Kidney (tissue), 14 donors: ENCODE data around the gene TRAF1. TPM values are rescaled to one million over a fixed set of nuclear protein-coding genes. Genes with fewer than 3 reads are reported as not detected.
A peak's percentile ranks its signal among the peaks of the same experiment; 100 is the strongest.

Experiments
- DNase-seq, 5 donors: peaks; one replicate each; pipeline ENCODE4 v3.0.0-alpha.2; 2013 to 2020
- FAIRE-seq: peaks from 2 replicates; lab custom pipeline; 2012; peaks lifted over from hg19 to GRCh38; lab: Jason Lieb, UNC
- H3K27ac ChIP-seq, 2 donors: one replicate each; pipeline ENCODE4 v1.7.0; 2013; ENCODE audit warnings: low read depth in 2 of 2, low read length in 2 of 2, inconsistent platforms in 1 of 2
- H3K27me3 ChIP-seq: one replicate; pipeline ENCODE4 v1.7.1; 2013; ENCODE audit warnings: low read length, inconsistent platforms; ENCODE audit not compliant: control insufficient read depth, insufficient read depth
- H3K36me3 ChIP-seq, 3 donors: one replicate each; pipeline versions ENCODE4 v1.7.0 to v1.7.1; 2013; ENCODE audit warnings: low read length in 3 of 3, control low read depth in 1 of 3, inconsistent platforms in 1 of 3; ENCODE audit not compliant: insufficient read depth in 3 of 3, control insufficient read depth in 2 of 3
- H3K4me1 ChIP-seq, 3 donors: one replicate each; pipeline versions ENCODE4 v1.7.0 to v1.7.1; 2013; ENCODE audit warnings: low read length in 3 of 3, inconsistent platforms in 1 of 3, low read depth in 1 of 3; ENCODE audit not compliant: control insufficient read depth in 2 of 3, insufficient read depth in 2 of 3
- H3K4me3 ChIP-seq, 3 donors: one replicate each; pipeline versions ENCODE4 v1.7.0 to v1.8.1; 2013; ENCODE audit warnings: low read length in 3 of 3, control low read depth in 1 of 3, inconsistent platforms in 1 of 3
- H3K9ac ChIP-seq, 3 donors: one replicate each; pipeline versions ENCODE4 v1.7.0 to v1.7.1; 2013; ENCODE audit warnings: low read length in 3 of 3, control low read depth in 1 of 3, inconsistent platforms in 1 of 3
- H3K9me3 ChIP-seq, 3 donors: one replicate each; pipeline versions ENCODE4 v1.7.0 to v1.7.1; 2013; ENCODE audit warnings: low read length in 3 of 3, control low read depth in 1 of 3, inconsistent platforms in 1 of 3; ENCODE audit not compliant: control insufficient read depth in 2 of 3, insufficient read depth in 1 of 3
- CTCF ChIP-seq: IDR thresholded peaks from 3 replicates; pipeline ENCODE4 v1.5.1; 2012; ENCODE audit warnings: mild to moderate bottlenecking, moderate library complexity, borderline replicate concordance; ENCODE audit not compliant: insufficient read depth; ENCODE audit errors: extremely low read depth
- intact Hi-C: fragments of 100-400 bp; cut with DNase I; formaldehyde crosslinking; loops from one replicate; pipeline ENCODE4 v1.11.1; 2022
- polyA plus RNA-seq: library from polyadenylated mRNA; stranded (reverse); fragments of 350-450 nt; fragmentation: Illumina TruSeq; extraction: RNeasy Lipid Tissue Mini Kit (QIAGEN cat#74804); gene quantifications from one replicate; pipeline ENCODE4 v1.2.3, GENCODE V29; 2014; ENCODE audit warnings: low read depth, low replicate concordance; ENCODE audit not compliant: insufficient read depth
- total RNA-seq: library from RNA; stranded (reverse); fragmentation: NEBNext Ultra II Directional; extraction: Animal tissue kit (Norgen Biotek cat#: 25700); gene quantifications from one replicate; pipeline ENCODE4 v1.2.1, GENCODE V29; 2021
- donor health status: control.
- donor health status: control.
- donor health status: control.
- donor health status: control.
- donor health status: control.
- donor health status: DM: yes; HTN: yes; CAD: no.
- donor health status: Normal renal cell carcinoma (clear cell type).

Gene TRAF1
- total and polyA plus RNA-seq, 2 donors from 2014 or later = 3.1 to 10.9 TPM

GRCh38 chr9:120937596-120937995, 11.0 kb upstream of the TRAF1 start:
- Histone ChIP-seq H3K9ac (no peak overlapping the region), H3K27ac (no peak overlapping the region), H3K27me3 (no peaks in the 10 kb centered on the region), H3K36me3 (no peaks in the 10 kb centered on the region), H3K9me3 (no peaks in the 10 kb centered on the region), H3K4me1 (peaks cover under 1 to 27% (median 10%) of the 10 kb centered on the region in 3 donors), H3K4me3 (no peak overlapping the region)
- DNase-seq (no peak), FAIRE-seq (no peak)
- intact Hi-C loops = no loop called here
- TF ChIP-seq CTCF = no peak

DNA sequence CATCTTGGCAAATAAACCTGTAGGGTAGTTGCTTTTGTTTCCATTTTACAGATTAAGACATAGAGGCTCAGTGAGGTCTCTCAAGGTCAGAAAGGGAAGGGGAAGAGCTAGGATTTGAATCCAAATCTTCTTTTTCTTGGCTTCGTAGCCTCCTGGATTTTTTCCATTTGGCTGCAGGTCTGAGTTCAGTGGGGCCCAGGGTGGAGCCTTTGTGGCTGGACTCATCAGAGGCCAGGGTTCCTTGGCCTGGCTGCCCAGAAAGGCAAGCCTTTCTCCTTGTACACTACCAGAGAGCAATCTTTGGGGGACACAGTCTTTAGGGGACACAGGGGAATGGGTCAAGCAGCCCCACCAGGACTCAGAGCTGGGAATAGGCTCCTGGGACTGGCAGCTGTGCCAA, 10.5 kb upstream of the TRAF1 start:
- Histone ChIP-seq H3K9me3 (no peaks in the 10 kb centered on the region), H3K27ac (no peak overlapping the region), H3K9ac (no peak overlapping the region), H3K36me3 (no peaks in the 10 kb centered on the region), H3K4me1 (peaks cover 0 to 27% (median 10%) of the 10 kb centered on the region in 3 donors), H3K4me3 (no peak overlapping the region), H3K27me3 (no peaks in the 10 kb centered on the region)
- intact Hi-C loops = no loop called here
- no peak for DNase-seq
- no peak for TF ChIP-seq CTCF
- FAIRE-seq = no peak

DNA sequence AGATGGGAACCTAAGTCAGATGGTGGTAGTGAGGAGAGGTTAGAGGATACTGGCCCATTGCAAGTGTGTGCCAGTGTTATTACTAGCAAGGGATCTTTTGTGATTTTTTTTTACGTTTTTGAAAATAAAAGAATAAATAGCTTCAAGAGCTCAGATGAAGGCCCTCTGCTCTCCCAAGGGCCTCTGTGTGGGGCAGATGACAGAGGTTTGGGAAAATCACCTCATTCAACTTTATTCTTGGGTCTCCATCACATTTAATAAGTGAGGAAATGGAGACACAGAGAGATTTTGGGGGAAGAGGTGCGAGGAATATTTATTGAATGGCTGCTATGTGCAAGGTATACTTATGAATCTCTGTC, 10.1 kb upstream of the TRAF1 start:
- H3K4me3 ChIP-seq = no peak overlapping the region
- no peak for TF ChIP-seq CTCF
- peaks cover 0 to 29% (median 14%) of the 10 kb centered on the region in 3 donors for H3K4me1 ChIP-seq
- no peaks in the 10 kb centered on the region for H3K9me3 ChIP-seq
- H3K27ac ChIP-seq = peak overlapping the region in 1 of 2 donors; percentile 86
- no peaks in the 10 kb centered on the region for H3K36me3 ChIP-seq
- no peak overlapping the region for H3K9ac ChIP-seq
- intact Hi-C loops = no loop called here
- DNase-seq (no peak), FAIRE-seq (no peak)
- no peaks in the 10 kb centered on the region for H3K27me3 ChIP-seq
